ENCODE results near the gene BAZ2B. TPM values are rescaled to one million over a fixed set of nuclear protein-coding genes. Genes with fewer than 3 reads are reported as not detected.

Gene BAZ2B
- total RNA-seq, 1 experiment from 2014 or later = 54.9 TPM

GRCh38 chr2:159553727-159554126 lies 62.6 kb downstream of the BAZ2B start:
- H3K9me3 ChIP-seq (ENCODE audit: control insufficient read depth, low read depth, low read length) = no peaks in the 10 kb centered on the region
- H3K23me2 ChIP-seq (ENCODE audit: insufficient read length, low read depth, low read length, poor library complexity, severe bottlenecking) = no peaks in the 10 kb centered on the region
- WGBS (ENCODE audit: extremely low coverage, insufficient read length, low lambda C conversion rate) = no CpG with 5 or more reads among the region's 1 CpG
- no peak overlapping the region for H4K5ac ChIP-seq (ENCODE audit: insufficient read length, low read depth, low read length)
- no peak overlapping the region for H2BK12ac ChIP-seq (ENCODE audit: insufficient read length, low read depth, low read length)
- Mint-ChIP-seq H3K4me3 (no peak overlapping the region), H3K27me3 (ENCODE audit: low read depth) (no peaks in the 10 kb centered on the region), H3K27ac (peak overlapping the region in 1 of 3 experiments; percentile 38; a peak in 1 of 7 replicates), H3K36me3 (ENCODE audit: insufficient read depth in 1 of 3, low read depth in 3 of 3) (peaks cover 0 to 4% (median 0%) of the 10 kb centered on the region in 3 experiments; a peak in 2 of 7 replicates), H3K9me3 (no peaks in the 10 kb centered on the region), H3K4me1 (peaks cover 12 to 13% of the 10 kb centered on the region in 2 experiments)
- no peaks in the 10 kb centered on the region for H3K4me1 ChIP-seq (ENCODE audit: insufficient read depth, low read length)
- H3K9ac ChIP-seq (ENCODE audit: extremely low read depth, insufficient read length, low read length) = no peak overlapping the region
- no peak overlapping the region for H3K56ac ChIP-seq (ENCODE audit: insufficient read length, low read depth, low read length)
- H2BK15ac ChIP-seq (ENCODE audit: low read depth, low read length) = no peak overlapping the region
- no peak overlapping the region for H3K4me2 ChIP-seq (ENCODE audit: insufficient read depth, insufficient read length, low read length)
- H4K8ac ChIP-seq (replicated peaks; ENCODE audit: insufficient read length, low read depth, low read length) = no peak overlapping the region
- no peak overlapping the region for H2BK20ac ChIP-seq (ENCODE audit: low read depth, low read length, poor library complexity, severe bottlenecking)
- DNase-seq = no peak
- no peaks in the 10 kb centered on the region for H3K79me1 ChIP-seq (ENCODE audit: insufficient read depth, low read depth, low read length, poor library complexity, severe bottlenecking)
- no peaks in the 10 kb centered on the region for H4K20me1 ChIP-seq (ENCODE audit: control insufficient read depth, insufficient read depth, insufficient read length)
- no peaks in the 10 kb centered on the region for H3K27me3 ChIP-seq (ENCODE audit: insufficient read depth, low read length)
- H2BK5ac ChIP-seq (ENCODE audit: insufficient read length, low read length) = no peak overlapping the region
- H3K79me2 ChIP-seq (ENCODE audit: insufficient read depth, low read length) = no peaks in the 10 kb centered on the region; the same call in 1 of the 2 replicates
- no peak overlapping the region for H3K4ac ChIP-seq (ENCODE audit: low read depth, low read length)
- no peak overlapping the region for H3K18ac ChIP-seq (ENCODE audit: insufficient read length, low read depth, low read length)
- H2AFZ ChIP-seq (ENCODE audit: low read length) = no peak overlapping the region
- no peak overlapping the region for H3K14ac ChIP-seq (ENCODE audit: insufficient read depth, low read length)
- H3T11ph ChIP-seq (ENCODE audit: low read length) = no peak overlapping the region
- H3K27ac ChIP-seq (ENCODE audit: insufficient read length, low read depth, low read length) = no peak overlapping the region
- H2BK120ac ChIP-seq (ENCODE audit: low read depth, low read length, poor library complexity, severe bottlenecking) = no peak overlapping the region
- TF ChIP-seq, protein P1, sequence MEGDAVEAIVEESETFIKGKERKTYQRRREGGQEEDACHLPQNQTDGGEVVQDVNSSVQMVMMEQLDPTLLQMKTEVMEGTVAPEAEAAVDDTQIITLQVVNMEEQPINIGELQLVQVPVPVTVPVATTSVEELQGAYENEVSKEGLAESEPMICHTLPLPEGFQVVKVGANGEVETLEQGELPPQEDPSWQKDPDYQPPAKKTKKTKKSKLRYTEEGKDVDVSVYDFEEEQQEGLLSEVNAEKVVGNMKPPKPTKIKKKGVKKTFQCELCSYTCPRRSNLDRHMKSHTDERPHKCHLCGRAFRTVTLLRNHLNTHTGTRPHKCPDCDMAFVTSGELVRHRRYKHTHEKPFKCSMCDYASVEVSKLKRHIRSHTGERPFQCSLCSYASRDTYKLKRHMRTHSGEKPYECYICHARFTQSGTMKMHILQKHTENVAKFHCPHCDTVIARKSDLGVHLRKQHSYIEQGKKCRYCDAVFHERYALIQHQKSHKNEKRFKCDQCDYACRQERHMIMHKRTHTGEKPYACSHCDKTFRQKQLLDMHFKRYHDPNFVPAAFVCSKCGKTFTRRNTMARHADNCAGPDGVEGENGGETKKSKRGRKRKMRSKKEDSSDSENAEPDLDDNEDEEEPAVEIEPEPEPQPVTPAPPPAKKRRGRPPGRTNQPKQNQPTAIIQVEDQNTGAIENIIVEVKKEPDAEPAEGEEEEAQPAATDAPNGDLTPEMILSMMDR (conservative IDR thresholded peaks at IDR 0.05) = no peak
- H4K91ac ChIP-seq (ENCODE audit: insufficient read length, low read depth, low read length) = no peak overlapping the region
- H3K23ac ChIP-seq (ENCODE audit: insufficient read length, low read depth, low read length) = no peak overlapping the region
- no peak overlapping the region for H2AK5ac ChIP-seq (ENCODE audit: insufficient read length, low read length)

All from H9 (cell line).